ENCODE data around the gene FAM107B. TPM values are rescaled to one million over a fixed set of nuclear protein-coding genes. Genes with fewer than 3 reads are reported as not detected.

Gene FAM107B
- total RNA-seq, 1 donor = 22.7 TPM

DNA sequence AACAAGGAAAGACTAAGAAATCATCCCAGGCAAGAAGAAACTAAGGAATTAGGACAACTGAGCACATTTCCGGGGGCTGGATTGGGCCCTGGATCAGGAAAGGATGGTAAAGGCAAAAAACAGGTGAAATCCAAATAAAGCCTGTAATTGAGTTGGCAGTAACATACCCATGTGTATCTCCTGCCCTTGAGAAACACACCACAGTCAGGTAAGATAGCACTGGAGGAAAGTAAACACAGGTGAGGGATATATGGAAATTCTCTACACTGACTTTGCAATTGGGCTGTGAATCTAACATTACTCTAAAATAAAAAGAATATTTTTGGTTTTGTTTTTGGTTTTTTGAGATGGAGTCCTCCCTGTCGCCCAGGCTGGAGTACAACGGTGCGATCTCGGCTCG is 303.8 kb downstream of the FAM107B start:
- TF ChIP-seq, protein P1, sequence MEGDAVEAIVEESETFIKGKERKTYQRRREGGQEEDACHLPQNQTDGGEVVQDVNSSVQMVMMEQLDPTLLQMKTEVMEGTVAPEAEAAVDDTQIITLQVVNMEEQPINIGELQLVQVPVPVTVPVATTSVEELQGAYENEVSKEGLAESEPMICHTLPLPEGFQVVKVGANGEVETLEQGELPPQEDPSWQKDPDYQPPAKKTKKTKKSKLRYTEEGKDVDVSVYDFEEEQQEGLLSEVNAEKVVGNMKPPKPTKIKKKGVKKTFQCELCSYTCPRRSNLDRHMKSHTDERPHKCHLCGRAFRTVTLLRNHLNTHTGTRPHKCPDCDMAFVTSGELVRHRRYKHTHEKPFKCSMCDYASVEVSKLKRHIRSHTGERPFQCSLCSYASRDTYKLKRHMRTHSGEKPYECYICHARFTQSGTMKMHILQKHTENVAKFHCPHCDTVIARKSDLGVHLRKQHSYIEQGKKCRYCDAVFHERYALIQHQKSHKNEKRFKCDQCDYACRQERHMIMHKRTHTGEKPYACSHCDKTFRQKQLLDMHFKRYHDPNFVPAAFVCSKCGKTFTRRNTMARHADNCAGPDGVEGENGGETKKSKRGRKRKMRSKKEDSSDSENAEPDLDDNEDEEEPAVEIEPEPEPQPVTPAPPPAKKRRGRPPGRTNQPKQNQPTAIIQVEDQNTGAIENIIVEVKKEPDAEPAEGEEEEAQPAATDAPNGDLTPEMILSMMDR (IDR thresholded peaks at IDR 0.05; ENCODE audit: insufficient read depth, low read length) = no peak
- no peak overlapping the region for H3K4me3 ChIP-seq (ENCODE audit: low read depth, low read length)
- no peak for DNase-seq (ENCODE audit: low read depth)

DNA sequence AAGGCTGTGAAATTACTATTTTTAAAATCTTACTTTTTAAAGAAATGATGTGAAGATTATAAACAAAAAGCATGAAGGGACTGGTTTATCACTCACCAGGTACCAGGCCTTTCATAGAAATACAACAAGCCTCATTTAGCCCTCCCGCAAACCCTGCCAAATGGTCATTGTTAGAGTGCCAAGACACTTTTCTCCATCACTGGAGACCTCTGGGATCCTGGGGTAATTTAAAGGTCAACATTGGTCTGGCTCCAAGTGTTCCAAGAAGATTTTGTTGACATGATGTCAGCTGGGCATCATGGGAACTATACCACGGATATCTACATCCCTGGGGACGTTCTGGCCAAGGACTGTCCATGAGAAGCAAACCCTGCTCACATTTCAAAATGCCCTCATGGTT is 306.0 kb downstream of the FAM107B start:
- TF ChIP-seq, protein P1 (IDR thresholded peaks at IDR 0.05; ENCODE audit: insufficient read depth, low read length) = no peak
- H3K4me3 ChIP-seq (ENCODE audit: low read depth, low read length) = no peak overlapping the region
- DNase-seq (ENCODE audit: low read depth) = no peak

Small RNA genes lying within 50 kb of the gene (small RNA-seq; reads per million reads assigned to genes)
- not detected for gene RNA5SP302

Other genes with a start within 250 kb of the FAM107B start
- gene CDNF, start 63.1 kb upstream of the FAM107B start, total RNA-seq (ENCODE audit: low replicate concordance) = 1.2 and 2.4 TPM in 2 replicates
- gene HSPA14, start 63.4 kb upstream of the FAM107B start, total RNA-seq (ENCODE audit: low replicate concordance) = 13.7 and 19.7 TPM in 2 replicates
- 7.7 and 18.5 TPM in 2 replicates for gene MSANTD7, start 63.4 kb upstream of the FAM107B start, total RNA-seq (ENCODE audit: low replicate concordance)
- gene SUV39H2, start 104.0 kb upstream of the FAM107B start, total RNA-seq (ENCODE audit: low replicate concordance) = 6.5 and 26.8 TPM in 2 replicates
- gene DCLRE1C, start 179.2 kb upstream of the FAM107B start, total RNA-seq (ENCODE audit: low replicate concordance) = 8.9 and 17.7 TPM in 2 replicates
- gene MEIG1, start 184.5 kb upstream of the FAM107B start, total RNA-seq (ENCODE audit: low replicate concordance) = not detected in 2 replicates